Hematopoietic multipotent progenitor cell treated with erythropoietin and hydrocortisone succinate and interleukin-3 and kit ligand, for 17 days (in vitro differentiated cells): Measurements from ENCODE around the gene MARCHF3.
A peak's percentile ranks its signal among the peaks of the same experiment; 100 is the strongest.

Experiments
- DNase-seq: peaks from one replicate; pipeline ENCODE4 v3.0.0-alpha.2; 2015; ENCODE audit warnings: low spot score

The MARCHF3 gene

DNA sequence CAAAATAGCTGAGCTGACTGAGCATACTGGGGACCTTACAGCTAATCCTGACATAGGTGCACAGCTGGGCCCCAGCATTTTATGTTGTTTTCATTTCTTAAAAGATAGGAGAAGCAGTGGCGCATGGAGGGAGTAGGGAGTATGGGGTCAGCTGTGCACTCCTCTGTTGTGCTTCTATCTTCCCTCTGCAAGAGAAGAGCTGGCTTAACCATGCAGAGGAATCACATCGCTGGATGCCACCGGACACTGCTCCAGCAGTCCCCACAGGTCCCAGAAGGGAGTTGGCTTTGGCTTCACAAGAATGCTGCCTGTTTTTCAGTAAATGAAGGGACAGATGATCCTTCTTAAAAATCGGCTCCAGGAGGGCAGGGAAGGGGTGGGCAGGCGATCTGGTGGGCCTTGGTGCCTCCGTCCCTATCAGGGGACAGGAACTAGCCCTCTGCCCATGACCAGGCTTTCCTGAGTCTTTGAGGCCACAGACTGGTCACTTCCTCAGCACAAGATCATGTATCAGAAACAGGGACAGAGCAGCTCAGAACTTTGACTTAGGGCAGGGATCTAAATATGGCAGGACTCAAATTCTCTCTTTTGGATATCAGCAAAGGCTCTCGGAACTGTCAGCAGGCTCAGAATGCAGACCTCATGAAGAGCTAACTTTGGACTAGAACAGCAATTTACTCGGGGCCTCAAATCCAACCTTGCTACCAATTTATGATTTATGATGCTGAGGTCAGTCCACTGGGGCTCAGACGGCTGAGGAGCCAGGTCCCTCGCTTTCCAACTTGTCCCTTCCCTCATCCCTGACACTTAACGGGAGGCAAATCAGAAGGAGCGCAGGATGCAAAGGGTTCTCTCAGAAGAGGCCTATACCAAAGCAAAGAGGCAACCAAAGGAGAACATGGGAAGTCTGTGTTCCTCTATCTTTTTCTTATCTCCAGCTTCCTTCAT is 47.2 kb downstream of the MARCHF3 start:
- no peak for DNase-seq

DNA sequence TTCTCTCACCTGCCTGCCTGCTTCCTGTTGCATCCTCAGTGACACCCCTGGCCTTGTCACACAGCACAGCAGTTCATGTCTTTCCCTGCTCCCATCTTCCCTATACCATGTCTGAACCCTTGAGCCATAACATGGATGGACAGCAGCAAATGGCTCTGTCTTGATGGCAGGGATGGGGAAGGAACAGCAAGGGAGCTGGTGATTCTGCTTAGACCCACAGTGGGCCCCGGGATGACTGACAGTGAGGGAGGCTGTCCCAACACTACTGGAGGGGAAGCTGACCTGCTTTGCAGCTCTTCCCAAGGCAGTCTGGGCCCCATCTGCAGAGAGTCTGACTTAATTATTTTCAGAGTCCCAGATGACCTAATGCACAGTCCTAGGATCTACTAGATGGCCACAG is 48.2 kb downstream of the MARCHF3 start:
- no peak for DNase-seq

DNA sequence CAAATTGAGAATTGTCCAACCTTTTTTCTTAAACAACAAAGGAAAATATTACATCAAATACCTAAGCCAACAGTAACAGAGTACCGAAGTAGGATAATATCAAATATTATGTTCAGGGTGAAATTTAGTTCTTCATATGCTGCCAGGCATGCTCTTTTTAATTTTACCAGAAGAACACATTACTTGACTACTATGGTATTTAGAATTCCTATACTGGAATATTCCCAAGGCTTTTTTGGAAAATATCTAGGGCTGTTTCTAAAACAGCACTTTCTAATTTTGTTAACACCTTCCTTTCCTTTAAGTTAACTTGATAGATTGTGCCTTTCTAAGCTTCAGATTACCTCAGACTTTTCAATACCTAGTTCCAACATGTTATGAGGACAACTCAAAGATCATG is 48.7 kb downstream of the MARCHF3 start:
- no peak for DNase-seq

DNA sequence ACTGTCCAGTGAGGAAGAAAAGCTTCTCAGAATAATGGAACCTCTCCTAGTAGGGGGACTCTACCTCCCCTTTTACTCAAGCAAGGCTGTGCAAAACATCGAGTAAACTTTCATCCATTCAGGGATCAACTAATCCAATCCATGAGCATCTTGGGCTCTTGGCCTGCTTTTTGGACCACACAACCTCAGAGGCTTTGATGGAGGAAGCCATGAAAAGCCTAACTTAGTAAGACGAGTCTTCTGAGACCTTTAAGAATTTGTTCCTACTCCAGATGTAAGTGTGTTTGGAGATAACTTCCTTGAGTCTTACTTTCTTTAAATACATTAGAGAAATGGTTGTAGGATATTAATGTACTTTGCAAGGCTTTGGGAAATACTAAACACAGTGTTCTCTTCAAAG is 49.1 kb downstream of the MARCHF3 start:
- DNase-seq = no peak

DNA sequence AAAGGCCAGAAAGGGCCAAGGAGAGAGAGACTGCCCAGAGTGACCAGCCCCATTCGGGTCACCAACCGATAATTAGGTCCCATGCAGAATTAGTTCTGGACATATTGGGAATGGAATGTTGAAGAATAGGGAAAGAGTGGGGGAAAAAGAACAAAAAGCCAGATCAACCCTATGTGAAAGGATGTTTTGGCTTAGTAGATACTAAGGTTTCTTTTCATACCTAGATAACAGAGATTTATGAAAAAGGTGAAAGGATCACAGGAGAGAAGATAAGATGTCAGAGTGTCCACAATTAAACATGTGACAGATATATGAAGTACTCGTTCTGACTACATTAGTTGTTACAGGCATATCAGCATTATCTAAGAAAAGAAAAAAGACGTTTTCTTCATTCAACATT is 52.1 kb downstream of the MARCHF3 start:
- DNase-seq = no peak

DNA sequence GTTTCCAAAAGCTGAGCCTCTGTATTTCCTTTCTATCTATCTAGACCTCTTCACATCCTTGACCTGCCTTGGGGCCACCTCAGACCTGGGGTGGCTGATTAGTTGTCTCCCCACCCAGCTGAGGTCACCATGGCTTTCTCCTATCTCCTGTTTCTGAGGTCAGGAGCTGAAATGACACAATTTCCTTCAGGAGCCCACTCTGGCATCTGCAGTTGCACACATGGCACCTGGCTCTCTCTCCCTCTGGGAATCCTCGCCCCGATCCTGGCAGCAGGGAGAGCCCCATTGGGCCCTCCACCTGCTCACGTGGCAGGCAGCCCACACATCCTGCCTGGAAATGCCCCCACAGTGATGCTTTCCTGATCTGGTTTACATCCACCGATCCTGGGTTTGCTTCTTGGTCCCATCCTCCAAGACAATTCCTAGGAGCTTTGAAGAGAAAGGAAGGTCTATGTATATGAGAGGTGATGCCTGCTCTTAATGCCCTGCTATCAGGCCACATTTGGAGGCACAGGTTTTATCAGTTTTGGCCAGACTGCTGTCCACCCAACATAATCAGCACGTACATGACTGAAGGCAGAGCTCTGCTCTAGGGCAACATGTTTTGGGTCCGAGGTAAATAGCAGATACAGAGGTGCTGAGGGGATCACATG is 53.7 kb downstream of the MARCHF3 start:
- peak; percentile 93 for DNase-seq

DNA sequence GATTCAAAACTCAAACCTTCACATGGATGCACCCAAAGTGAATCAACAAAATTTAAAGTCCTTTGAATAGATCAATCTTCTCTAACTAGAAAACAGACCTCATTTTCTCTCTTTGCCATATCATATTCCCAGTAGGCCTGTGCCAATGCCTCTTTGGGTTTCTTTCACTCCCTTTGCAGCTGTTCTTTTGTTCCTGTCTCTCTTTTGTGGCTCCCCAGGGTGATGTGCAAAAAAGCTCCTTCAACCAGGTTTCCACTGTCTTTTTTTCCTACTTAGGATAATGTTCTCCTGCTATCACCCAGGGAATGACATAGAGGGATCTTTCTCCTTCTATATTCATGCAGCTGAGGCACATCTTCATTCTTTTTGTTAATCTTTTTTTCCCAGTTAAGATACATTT is 54.6 kb downstream of the MARCHF3 start:
- DNase-seq = peak; percentile 66

DNA sequence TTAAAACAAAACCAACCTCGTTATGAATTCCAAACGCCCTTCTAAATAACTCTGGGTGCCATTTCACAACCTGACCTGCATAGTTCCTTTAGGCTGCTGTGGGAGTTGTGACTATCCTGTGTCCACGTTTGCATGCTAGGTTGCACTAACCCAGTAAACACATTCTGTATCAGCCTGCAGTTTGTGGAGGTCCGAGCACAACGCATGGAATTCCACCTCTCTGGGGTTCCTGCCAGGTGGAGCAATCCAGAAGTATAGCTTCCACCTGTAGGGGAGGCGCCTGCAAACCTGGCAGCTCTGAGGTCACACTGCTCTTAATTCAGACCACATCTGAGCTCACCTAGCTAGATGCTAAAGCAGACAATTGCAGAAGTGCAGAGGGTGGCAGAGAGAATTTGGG is 57.2 kb downstream of the MARCHF3 start:
- DNase-seq = peak; percentile 42

DNA sequence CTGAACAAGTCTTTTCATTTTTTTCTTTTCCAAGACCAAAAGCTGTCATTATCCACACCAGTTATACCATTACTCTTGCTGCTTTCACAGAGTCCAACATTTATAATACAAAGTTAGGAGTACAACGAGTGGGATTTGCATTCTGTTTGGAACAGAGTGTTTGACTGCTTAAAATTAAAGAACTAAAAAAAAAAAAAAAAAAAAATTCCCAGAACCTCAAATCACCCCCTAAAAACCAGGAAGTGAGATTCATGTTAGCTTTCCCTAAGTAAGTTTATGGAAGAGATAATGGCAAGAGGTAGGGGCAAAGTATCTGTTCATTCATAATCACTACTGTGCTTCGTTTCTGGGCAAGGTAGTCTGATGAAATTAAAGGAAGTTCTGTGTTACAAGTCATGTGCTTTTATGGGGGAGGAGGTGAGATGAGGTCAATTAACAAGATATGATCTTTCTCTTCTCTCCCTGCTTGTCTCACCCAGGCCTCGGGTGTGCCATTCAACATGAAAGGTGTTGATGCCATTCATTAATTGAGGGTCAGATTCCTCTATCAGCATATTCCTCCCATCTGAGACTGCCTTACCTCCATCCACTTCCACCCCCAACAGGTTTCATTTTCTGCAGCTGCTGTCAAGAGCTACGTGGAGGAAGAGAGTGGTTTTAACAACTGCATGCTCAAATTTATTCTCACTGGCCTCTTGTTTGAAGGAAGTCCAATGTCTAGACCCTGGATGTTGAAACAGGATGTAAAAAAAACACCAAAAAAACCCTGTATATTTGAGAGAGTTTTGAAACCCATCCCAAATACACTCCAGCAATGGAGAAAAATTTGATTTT is 58.1 kb downstream of the MARCHF3 start:
- DNase-seq = peak; percentile 77

DNA sequence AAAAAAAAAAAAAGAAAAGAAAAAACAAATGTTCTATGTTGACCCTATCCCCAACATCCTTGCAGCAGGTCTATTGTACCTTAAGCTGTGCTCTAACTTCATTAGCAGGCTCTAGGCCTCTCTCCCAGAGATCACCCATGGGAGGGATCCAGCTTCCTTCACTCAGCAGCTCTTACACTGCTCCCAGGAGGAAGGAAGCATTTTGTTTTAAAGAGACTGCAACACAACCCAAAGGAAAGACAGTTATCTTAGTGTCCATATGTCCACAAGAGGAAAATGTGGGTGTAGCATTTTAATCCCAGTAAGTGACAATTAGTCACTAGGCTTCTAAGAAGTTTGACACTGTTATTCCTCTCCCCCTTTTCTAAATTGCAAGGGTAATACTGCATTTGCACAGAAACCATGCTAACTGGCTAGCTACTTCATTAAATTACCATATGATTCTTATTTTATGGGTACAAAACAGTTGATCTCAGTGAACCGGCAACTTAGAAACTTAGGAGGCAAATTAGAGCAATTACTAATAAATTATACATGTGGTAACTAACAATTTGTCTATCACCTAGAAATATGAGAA is 58.8 kb downstream of the MARCHF3 start:
- peak; percentile 64 for DNase-seq

DNA sequence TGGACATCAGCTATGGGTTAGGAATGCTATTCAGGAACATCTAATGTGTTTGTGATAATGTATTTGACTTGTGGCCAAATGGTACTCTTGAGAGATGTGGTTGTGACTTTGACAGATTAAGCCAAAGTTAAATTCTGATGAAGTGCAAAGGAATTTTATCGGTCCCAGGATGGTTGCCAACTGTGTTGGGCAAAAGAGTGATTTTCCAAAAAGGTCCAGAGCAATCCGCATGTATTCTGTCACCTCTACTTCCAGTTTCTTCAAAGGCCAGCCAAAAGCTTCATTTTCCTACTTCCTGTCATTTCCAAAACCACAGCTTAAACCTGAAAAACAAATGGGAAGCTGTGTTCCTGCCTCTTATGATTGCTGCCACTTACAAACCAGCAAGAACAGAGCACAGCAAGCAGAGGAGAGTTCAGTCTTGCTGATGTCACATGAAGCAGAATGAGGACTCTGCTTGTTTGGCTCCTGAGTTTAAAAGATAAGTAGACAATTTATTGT is 59.8 kb downstream of the MARCHF3 start:
- DNase-seq = peak; percentile 55

DNA sequence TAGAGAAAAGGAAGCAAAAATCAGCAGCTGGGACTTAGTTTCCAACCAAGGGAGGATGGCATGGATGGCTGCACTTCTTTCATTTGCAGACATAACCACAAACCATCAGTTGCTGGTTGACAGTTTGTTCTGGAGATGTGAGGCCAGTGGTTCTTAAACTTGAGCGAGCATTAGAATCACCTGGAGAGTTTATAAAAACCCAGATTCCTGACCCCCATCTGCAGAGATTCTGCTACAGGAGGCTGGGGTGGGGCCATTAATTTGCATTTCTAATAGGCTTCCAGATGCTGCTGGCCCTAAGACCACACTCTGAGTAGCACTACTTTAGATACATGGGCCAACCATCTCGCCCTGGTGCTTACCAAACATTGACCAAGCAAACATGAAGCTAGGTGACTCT is 60.8 kb downstream of the MARCHF3 start:
- DNase-seq = no peak

DNA sequence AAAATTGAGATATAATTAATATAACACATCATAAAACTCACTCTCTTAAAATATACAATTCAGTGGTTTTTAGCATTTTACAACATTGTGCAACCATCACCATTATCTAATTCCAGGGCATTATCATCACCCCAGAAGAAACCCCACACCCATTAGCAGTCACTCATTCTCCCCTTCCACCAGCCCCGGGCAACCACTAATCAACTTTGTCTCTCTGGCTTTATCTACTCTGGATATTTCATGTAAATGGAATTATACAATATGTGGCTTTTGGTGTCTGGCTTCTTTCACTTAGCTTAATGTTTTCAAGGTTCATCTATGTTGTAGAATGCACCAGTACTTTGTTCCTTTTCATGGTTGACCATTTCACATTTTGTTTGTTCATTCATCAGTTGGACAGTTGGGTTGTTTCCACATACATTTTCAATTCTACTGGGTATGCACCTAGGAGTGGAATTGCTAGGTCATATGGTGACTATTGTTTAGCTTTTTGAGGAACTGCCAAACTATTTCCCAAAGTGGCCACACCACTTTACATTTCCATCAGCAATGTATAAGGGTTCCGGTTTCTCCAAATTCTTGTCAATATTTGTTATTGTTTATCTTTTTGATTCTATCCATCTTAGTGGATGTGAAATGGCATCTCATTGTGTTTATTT is 62.4 kb downstream of the MARCHF3 start:
- DNase-seq = no peak

DNA sequence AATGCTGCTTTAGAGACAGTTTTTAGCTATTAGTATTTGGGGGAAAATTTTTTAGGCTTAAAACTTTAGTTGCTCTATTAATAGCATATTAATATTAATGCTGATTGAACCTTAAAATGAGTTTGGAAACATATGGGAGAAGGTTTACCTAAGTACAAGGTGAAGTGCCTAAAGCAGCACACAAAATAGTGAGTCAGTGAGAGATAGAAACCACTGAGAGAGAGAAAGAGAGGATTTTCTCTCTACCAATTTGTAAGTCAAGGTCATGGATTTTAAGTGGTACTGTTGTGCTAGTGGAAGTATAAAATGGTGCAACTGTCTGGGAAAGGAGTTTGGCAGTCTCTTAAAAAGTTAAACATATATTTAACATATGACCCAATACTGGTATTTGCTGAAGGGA is 64.9 kb downstream of the MARCHF3 start:
- no peak for DNase-seq

DNA sequence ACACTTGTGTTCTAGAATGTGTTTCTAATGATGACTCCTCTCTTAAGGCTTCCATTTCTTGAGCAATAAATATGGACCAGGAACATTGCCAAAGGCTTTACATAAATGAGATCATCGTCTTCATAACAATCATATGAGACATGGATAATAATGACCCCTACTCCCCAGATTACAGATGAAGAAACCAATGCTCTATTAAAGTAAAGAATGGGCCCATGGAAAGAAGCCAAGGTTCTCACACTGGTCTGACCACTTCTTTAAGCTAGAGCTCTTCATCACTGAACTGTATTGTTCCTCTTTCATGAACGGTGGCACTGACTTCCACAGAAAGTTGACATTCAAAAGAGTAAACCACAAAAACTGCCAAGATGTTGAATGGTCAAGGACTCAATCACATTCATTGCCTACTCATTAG is 65.3 kb downstream of the MARCHF3 start:
- no peak for DNase-seq

DNA sequence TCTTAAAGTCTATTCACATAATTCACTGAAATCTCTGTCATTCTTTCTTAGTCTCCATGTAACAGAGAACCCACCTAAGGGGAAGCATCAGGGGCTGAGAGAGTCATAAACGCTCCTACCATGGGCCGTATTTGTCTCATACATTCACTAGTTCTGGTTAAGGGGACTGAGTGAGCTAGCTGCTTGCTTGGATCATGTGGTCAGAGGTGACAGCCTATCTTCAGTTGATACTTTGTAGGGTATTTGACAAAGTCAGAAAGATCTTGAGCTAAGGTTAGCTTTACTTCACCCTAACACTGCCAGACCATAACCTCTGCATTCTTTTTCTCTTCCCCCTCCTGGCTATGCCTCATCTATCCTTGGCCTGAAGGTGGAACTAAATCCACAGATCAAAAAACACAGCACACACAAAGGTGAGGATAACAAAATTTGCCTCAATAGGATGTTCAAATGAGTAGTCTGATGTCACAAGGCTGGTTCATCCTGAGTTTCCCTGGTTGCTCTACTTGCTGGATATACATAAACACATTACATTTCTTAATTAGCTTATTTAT is 66.5 kb downstream of the MARCHF3 start:
- DNase-seq = peak; percentile 46

DNA sequence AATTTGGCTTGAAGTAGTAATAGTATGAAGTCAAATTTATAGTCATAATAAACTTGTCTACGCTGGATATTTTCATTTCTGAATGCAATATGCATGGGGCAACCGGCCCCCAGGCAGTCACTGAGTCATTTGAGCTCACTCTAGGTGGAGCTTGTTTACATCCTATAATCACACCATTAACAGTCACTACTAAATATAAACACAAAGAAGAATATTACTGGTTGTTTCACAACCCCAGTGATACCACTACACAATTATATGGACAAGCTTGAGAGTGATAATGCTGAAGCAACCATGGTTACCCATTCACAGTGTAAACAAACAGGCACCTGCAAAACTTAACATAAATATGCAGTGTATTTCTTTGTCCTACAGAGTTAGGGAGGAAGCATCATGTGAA is 68.7 kb downstream of the MARCHF3 start:
- peak; percentile 72 for DNase-seq

DNA sequence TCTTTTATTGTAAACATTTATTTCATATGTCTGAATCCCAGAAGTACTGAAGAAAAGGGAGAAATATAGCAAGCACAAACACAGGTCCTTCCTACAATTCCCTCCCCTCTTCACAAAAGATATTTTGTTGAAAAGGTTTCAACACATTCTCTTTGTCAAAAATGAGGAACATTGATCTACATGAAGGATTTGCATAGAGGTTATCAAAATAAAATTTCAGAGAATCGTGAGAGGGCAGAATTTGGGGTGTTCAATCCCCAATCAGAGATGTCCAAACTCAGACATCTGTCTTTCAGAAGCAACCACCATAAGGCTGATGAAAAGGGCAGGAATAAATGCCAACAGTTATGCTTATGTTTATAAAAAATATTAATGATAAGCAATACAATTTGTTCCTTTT is 69.2 kb downstream of the MARCHF3 start:
- no peak for DNase-seq

DNA sequence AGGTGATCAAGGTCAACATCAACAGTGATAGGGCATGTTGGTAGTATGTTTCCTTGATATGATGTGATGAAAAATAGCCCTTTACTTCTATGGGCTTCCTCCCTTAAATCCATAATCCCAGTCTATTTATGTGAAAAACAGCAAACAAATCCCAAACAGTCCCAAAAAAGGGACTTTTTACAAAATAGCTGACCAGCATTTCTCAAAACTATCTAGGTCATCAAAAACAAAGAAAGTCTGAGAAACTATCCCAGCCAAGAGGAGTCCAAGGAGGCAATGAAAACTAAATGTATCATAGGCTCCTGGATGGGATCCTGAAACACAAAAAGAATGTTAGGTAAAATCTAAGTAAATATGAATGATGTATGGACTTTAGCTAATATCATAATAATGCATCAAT is 71.2 kb downstream of the MARCHF3 start:
- no peak for DNase-seq

DNA sequence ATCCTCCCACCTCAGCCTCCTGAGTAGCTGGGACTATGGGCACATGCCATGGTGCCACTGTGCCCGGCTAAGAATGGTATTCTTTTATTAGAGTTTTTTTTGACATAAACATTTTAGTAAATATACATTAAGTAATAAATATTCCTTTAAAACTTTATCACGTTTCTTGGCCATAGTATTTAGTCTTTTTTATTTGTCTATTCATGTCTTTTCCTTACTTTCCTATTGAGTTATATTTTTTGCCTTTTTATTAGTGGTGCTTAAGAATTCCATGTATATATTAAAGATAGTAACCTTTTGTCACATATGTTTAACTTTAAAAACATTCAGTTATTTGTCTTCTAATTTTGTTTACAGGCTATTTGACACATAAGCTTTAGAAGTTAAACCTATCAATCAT is 73.4 kb downstream of the MARCHF3 start:
- no peak for DNase-seq

DNA sequence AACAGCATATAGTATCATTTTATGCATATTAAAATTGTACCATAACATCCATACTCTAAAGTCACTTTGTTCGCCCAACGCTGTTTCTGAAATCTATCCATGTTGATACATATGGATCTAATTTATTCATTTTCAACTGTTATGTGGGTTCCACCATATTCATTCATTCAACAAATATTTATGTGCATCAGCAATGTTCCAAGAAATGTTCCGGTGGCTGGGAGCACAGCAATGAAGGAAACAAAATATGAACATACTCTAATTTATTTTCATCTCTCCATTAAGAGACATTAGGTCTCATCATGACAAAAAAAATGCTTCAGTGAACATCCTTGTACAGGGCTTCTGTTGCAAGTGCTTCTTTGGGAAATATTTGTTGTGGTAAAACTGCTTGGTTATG is 75.4 kb downstream of the MARCHF3 start:
- DNase-seq = no peak
